ENCODE results near the gene COL11A2.

The COL11A2 gene

DNA sequence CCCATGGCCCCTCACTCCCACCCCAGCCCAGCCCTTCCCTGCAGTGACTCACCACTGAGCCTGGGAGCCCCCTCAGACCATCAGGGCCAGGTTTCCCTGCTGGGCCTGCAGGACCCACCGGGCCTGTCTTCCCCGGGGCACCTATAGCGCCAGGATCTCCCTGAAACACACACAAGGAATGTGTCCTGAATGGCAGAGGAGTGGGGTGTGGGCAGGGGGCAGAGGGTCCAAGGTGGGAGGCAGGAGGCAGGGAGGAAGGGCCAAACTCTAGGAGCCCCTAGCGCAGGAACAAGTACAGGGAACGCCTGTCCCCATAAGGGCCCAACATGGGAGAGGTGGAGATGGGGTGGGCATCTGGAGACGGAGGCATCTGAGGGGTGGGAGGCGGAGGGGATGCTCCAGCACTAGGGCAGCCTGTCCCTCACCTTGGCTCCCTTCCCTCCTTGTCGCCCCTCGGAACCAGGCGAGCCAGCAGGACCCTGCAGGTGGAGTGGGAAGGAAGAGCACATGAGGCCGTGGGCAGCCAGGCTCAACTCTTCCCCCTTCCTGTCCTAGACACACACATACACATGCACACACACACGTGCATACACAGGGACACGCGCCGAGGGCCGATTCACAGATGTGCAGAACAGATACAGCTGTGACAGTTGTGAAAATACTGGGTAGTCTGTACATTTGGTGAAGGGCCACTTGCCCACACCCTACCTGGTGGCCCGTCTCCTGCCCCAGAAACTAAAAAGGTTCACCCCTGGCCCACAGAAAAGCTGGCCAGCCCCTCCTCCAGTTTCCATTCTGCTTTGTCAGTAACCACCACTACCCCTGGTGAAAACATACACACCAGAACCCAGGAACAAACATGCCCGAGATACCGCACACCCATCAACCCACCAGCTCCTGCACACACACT lies 24.6 kb downstream of the COL11A2 start:
- no peak for DNase-seq (ENCODE audit: low read depth, low spot score)
- no peak overlapping the region for H3K4me3 ChIP-seq (ENCODE audit: low read depth, low read length)
- in situ Hi-C loops (cut with HindIII; ENCODE audit: low sequenced_read_pairs): no loop called here
- TF ChIP-seq, protein P1, sequence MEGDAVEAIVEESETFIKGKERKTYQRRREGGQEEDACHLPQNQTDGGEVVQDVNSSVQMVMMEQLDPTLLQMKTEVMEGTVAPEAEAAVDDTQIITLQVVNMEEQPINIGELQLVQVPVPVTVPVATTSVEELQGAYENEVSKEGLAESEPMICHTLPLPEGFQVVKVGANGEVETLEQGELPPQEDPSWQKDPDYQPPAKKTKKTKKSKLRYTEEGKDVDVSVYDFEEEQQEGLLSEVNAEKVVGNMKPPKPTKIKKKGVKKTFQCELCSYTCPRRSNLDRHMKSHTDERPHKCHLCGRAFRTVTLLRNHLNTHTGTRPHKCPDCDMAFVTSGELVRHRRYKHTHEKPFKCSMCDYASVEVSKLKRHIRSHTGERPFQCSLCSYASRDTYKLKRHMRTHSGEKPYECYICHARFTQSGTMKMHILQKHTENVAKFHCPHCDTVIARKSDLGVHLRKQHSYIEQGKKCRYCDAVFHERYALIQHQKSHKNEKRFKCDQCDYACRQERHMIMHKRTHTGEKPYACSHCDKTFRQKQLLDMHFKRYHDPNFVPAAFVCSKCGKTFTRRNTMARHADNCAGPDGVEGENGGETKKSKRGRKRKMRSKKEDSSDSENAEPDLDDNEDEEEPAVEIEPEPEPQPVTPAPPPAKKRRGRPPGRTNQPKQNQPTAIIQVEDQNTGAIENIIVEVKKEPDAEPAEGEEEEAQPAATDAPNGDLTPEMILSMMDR (IDR thresholded peaks at IDR 0.05; ENCODE audit: low read depth, low read length): no peak

DNA sequence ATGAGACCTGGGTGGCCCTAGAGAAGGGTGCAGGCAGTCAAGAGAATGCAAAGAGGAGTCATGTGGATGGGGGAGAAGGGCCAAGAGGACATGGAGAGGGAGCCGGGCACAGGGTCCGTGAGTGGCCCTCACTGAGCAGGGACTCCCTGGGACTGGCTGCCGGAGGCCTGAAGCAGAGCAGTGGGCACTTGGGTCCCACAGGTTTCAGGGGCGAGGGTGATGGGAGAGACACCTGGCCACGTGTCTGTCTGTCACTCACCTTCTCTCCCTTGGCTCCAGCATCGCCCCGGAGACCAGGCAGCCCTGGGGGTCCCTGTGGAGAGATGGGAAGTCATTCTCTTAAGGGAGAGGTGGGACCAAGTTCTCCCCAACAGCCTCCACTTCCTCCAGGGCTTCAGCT lies 25.5 kb downstream of the COL11A2 start:
- TF ChIP-seq, protein P1 (IDR thresholded peaks at IDR 0.05; ENCODE audit: low read depth, low read length): no peak
- in situ Hi-C loops (cut with HindIII; ENCODE audit: low sequenced_read_pairs): no loop called here
- no peak for DNase-seq (ENCODE audit: low read depth, low spot score)
- H3K4me3 ChIP-seq (ENCODE audit: low read depth, low read length): no peak overlapping the region

DNA sequence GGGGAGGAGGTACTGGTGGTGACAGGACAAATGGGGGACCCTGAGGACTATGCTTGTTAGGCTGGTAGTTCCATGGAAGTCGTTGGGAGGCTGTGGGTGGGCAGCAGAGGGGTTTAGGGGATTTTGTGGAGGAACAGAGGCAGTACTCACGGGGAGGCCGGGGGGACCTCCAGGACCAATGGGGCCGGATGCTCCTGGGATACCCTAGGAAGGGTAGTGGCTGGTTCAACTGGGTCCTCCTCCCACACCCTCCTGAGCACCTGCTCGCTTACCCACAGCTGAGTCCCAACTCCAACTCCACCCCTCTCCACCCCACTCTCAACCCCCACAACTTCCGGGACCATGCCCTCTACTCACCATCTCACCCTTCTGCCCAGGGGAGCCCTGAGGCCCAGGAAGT lies 25.9 kb downstream of the COL11A2 start:
- no peak for DNase-seq (ENCODE audit: low read depth, low spot score)
- in situ Hi-C loops (cut with HindIII; ENCODE audit: low sequenced_read_pairs): no loop called here
- TF ChIP-seq, protein P1 (IDR thresholded peaks at IDR 0.05; ENCODE audit: low read depth, low read length): no peak
- H3K4me3 ChIP-seq (ENCODE audit: low read depth, low read length): no peak overlapping the region

DNA sequence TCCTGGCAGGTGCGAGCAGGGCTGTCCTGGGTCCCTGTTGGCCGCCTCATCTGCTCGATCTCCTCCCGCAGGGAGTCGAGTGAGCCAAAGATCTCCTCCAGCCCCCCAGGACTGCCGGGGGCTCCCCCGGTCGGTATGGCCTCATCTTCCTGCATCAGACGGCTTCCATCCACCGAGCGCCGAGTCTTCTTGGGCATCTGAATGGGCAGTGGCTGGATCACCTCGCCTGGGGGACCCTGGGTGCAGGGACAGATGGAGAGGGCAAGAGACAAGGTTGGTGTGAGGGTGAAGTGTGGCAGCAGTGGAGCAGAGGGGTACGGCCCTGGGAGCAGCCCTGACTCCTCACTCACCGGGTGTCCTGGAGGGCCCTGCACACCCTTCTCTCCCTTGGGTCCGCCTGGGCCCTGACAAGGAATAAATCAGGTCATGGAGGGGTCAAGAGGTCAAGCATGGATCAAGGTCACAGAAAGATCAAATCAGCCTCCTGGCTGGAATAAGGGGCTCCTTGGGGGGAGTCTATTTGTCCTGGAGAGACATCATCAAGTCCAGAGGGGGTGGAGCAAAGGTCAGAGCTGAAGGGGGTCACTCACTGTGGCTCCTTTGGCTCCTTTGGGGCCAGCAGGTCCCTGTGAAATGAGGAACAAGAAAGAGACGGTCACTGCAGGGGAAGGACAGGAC lies 26.5 kb downstream of the COL11A2 start:
- in situ Hi-C loops (cut with HindIII; ENCODE audit: low sequenced_read_pairs): no loop called here
- TF ChIP-seq, protein P1 (IDR thresholded peaks at IDR 0.05; ENCODE audit: low read depth, low read length): no peak
- no peak overlapping the region for H3K4me3 ChIP-seq (ENCODE audit: low read depth, low read length)
- no peak for DNase-seq (ENCODE audit: low read depth, low spot score)

DNA sequence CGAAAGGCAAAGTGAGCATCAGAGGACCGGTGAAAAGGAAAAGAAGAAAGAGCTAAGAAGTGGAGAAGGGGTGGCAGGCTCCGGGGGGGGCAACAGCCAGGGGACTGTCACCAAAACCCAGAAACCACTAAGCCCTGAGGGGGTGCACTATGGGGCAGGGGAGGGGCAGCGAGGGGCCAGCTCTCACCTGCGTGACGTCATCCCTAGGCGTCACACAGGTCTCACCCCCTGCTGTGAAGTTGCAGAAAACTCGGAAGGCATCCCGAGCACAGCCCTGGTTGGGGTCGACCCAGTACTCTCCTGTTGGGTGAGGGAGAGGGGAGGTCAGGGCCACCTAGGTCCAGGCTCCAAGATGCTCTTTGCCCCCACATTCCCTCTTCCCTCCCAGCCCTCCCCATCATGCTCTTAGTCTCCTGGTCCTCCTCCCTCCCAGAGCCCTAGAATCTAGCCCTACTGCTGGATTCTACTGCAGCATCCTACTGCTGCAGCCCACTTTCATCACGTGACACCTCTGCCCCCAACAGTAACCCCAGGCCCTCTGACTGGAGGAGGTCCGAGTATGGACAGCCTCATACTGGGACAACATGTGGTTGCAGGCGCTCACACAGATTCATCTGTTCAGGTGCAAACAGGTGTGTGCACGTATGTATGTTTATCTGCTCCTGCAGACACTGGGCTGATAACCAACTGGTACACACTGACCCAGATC lies 27.4 kb downstream of the COL11A2 start:
- TF ChIP-seq, protein P1 (IDR thresholded peaks at IDR 0.05; ENCODE audit: low read depth, low read length): no peak
- no peak overlapping the region for H3K4me3 ChIP-seq (ENCODE audit: low read depth, low read length)
- DNase-seq (ENCODE audit: low read depth, low spot score): no peak
- in situ Hi-C loops (cut with HindIII; ENCODE audit: low sequenced_read_pairs): no loop called here

DNA sequence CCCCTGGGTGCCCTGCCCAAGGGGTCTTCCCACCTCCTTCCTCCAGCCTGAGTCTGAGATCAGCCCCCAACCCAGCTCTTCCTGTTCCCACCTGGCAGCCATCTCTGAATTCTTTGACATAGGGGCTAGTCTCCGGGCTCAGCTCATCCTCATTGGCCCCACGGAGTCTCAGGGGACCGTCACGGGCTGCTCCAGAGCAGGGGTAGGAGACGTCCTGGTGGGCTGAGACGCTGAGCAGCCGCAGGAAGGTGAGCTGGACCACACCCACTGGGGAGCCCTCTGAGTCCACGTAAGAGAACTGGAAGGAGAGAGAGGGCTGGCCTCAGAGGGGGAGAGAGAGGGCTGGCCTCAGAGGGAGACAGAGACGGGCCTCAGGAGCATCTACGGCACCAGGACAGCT lies 28.1 kb downstream of the COL11A2 start:
- DNase-seq (ENCODE audit: low read depth, low spot score): no peak
- TF ChIP-seq, protein P1 (IDR thresholded peaks at IDR 0.05; ENCODE audit: low read depth, low read length): no peak
- no peak overlapping the region for H3K4me3 ChIP-seq (ENCODE audit: low read depth, low read length)
- in situ Hi-C loops (cut with HindIII; ENCODE audit: low sequenced_read_pairs): no loop called here
